NCI-H1436 treated with DMSO at 0.1 percent for 48 hours (cell line): Measurements from ENCODE around the gene WDR35.

Experiments used
- DNase-seq: peaks from one replicate; lab custom pipeline; 2025; lab: John Stamatoyannopoulos, UW

The WDR35 gene

DNA sequence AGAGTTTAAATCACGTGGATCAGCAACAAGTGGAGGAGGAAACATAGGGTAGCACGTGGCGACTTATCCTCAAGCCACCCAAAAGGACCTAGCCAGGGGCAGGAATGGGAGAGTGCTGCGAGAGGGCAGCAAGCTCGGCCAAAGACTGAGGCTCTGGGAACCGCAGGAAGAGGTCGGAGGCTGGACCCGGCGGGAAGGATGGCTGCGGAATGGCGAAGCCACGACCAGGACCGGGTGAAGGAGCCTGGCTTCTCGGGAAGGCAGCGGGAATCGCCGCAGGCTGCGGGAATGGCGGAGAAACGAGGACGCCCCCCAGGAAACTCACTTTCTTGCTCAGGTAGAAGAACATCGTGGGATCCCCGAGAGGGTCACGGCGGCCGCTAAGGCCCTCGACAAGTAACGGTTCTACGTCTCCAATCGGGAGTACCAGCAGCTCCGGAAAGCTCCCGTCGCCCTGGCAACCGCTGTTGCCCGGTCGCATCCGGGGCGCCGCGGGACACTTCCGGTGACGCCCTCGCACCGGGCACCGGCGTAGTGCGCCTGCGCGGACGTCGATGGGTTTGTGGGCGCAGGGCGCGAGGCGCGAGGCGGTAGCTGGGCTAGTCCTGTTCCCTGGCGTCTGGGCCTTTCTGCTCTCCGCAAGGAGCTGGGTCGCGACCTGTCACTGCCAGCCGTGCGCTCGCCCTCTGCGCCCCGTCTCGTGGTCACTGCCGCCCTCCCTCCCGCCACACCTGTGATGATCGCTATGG, at the start of gene WDR35:
TSS of gene WDR35 (minus strand) at position 439 of the 749 bp plus-strand sequence. CDS start at position 349, 90 bp downstream.
- peak; percentile 35 for DNase-seq

DNA sequence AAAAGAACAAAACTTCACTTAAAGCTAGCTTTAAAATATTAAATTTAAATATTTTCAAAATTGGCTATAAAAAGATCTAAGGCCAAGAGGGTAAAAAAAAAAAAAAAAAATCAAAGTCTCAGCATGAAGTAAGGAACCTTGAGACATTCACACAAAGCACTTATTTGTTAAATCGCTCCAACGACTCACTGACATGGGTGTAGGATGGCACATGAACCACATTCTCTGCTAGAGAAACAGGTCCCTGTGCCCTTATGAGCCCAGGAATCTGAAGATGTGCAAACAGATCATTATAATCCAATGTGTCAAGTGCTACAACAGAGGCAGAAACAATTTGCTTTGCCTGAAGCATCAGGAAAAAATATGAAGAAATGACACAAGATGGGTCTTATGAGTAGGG, 47.8 kb upstream of the WDR35 start:
- DNase-seq = no peak

DNA sequence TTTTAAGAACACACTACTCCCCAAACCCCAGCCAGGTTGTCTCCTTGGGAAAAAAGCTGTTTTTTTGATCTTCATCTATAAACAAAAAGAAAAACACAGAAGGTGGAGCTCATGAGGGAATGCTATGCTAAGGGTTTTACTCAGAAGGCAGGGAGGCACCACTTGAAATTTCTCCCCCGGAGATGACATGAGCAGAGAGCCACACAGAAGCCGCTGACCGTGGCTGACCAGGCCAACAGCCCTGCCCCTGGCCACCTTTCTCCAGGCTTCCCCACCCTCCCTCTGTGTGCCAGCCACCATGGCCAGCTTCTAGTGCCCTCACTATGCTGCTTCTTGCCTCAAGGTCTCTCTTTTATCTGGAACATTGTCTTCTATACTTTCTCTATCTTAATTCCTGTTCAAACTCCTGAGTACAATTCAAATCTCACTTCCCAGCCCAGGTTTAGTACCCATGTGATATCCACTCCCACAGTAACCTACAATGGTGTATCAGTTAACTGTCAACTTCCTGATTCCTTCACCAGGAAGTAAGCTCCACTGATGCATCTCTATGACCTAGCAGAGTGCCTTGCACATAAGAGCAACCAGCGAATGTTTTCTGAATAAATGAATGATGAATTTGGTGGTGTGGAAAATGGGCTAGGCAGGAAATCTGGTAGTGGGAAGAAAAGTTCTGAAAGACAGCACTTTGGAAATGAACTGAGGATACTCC, 46.2 kb upstream of the WDR35 start:
- no peak for DNase-seq

DNA sequence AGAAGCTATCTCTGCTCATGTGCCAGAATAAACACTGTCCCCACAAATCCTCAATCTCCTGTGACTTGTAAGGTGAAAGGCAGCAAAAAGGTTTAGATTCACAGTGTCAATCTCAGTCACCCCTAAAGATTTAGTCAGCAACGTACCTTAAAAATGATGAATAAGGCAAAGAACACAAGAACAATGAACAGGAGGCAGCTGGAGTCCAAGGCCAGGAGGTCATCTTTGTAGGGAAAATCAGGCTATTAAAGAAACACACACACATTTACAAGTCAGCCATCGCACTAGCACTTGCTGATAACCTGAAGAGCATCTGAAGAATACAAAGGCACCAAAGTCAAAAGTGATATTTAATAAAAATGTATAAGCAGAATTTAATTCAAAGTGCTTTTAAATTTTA, 44.9 kb upstream of the WDR35 start:
- DNase-seq = no peak

DNA sequence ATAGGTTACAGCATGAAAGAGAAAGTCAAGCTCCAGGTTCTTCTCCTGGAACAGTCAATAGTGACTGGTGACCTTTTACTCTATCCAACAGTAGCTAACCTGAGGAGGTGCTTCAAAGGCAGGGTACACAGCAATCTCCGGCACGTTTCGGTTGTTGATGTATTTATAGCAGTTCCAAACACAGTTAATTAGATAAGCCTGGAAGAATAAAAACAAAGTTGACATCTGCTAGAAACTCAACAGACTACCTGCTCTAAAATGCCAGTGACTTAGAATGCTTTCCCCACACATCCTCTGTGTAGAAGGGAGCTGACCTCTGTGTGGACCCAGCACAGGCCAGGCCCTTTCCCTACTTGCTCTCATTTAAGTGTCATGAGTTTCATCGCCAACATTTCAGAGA, 44.3 kb upstream of the WDR35 start:
- no peak for DNase-seq

DNA sequence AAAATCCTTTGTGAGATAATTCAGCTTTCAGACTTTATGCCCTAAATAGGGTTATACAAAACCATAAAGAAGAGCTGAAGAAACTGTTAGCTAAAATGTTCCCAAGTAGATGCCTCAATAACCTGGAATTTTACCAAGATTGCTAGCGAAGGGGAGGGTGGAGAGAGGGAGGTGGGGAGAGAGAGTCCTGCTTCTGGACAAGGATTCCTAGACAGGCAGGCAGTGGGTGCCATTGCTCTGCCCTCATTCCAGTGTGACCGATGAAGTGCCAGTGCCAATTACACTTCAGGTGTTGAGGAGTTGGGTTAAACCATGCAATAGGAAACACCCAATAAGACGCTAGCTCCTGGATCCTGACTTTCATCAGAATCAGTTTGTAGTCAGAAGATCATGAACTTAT, 43.4 kb upstream of the WDR35 start:
- DNase-seq = no peak

DNA sequence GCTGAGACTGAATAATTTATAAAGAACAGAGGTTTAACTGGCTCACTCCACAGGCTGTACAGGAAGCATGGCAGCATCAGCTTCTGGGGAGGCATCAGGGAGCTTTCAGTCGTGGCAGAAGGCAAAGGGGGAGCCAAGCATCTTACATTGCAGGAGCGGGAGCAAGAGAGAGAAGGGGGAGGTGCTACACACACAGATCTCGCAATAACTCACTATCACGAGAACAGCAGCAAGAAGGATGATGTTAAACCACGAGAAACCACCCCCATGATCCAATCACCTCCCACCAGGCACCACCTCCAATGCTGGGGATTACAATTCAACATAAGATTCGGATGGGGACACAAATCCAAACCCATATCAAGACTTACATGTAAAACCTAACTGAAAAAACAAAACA, 40.3 kb upstream of the WDR35 start:
- DNase-seq = no peak

DNA sequence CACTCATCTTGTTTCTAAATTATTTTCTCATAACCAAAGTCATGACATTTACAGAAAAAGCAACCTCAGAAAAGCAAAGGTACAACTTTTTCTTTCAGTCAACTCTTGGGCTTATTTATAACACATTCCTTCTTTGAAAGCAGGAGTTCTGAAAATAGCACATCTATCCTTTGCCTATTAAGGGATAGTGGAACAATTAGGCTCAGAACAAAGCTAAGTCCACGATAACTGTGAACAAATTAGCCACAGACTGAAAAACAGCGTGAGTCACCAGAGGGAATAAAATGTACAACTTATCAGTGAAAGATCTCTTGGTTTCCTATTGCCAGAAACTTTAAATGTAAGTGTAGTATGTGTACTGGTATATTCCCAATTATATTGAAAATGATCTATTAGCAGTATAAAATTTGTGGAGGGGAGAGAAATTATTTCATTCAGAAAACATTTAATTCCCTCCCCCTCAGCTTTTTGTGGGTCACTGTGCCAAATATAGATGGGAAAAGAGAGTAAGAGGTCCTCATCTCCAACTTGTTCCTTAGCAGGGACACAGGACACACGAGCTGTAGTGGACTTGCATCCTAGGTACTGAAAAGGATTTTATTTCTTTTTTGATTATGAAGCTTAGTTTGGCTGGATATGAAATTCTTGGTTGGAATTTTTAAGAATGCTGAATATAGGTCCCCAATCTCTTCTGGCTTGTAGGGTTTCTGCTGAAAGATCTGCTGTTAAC, 38.0 kb upstream of the WDR35 start:
- no peak for DNase-seq

DNA sequence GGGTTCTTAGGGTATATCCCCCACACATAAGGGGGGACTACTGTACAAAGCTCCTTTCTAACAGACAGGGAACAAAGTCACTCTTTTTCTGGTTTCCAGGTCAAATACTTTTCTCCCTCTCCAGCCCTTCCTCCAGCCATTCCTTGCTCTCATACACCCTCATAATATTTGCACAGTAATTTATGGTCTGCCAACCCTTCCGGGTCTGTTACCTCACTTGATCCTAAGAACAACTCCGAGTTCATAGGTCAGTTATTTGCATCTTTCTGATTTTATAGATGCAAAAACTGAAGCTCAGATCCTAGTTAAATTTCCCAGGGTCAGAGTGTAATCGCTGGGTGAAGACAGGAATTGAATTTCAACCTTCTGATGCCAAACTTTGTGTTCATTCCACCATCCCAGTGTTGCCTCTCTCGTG, 37.4 kb upstream of the WDR35 start:
- DNase-seq = no peak

DNA sequence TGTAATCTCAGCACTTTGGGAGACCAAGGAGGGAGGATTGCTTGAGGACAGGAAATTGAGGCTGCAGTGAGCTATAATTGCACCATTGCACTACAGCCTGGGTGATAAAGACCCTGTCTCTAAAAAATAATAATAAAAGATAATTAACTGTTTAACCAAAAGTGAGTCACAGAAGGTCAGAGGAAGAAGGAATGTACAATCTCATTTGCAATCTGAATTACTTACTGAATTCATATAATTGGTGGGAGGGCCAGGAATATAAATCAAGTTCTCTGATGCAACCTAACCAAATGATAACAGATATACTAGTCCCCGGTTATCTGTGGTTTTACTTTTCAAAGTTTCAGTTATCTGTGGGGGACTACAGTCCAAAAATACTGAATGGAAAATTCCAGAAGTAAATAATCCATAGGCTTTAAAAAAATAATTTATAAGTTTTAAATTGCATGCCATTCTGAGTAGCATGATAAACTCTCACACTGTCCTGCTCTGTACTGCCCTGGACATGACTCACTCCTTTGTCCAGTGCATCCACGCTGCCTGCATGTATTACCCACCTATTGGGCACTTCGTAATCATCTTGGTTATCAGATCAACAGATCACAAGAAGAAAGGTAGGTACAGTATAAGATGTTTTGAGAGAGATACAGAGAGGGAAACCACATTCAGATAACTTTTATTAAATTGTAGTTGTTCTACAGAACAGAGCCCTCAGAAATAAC, 35.3 kb upstream of the WDR35 start:
- no peak for DNase-seq

DNA sequence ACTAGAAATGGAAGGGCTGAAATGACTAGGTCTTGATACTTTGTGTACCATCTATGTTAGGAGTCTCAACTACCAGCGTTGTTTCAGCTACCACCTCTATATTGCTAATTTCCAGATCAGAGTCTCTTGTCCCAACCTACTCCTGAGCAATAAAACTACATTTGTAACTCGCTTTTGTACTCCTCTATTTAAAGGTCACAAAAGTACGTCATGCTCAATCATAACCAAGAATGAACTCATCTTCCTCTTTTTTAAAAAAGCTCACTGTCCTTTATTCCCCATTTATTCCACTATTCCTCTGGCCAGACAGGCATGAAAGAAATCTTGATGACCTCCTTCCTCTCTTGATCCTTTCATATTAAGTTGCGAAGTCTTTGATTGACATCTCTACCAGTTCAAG, 33.8 kb upstream of the WDR35 start:
- DNase-seq = no peak

DNA sequence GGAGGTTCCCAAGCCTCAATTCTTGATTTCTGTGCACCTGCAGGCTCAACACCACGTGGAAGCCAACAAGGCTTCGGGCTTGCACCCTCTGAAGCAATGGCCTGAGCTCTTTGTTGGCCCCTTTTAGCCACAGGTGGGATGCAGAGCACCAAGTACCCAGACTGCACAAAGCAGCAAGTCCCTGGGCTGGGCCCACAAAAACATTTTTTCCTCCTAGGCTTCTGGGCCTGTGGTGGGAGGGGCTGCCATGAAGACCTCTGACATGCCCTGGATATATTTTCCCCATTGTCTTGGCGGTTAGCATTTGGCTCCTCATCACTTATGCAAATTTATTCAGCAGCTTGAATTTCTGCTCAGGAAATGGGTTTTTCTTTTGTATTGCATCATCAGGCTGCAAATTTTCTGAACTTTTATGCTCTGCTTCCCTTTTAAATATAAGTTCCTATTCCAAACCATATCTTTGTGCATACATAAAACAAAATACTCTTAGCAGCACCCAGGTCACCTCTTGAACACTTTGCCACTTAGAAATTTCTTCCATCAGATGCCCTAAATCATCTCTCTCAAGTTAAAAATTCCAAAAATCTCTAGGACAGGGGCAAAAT, 31.6 kb upstream of the WDR35 start:
- DNase-seq = no peak

DNA sequence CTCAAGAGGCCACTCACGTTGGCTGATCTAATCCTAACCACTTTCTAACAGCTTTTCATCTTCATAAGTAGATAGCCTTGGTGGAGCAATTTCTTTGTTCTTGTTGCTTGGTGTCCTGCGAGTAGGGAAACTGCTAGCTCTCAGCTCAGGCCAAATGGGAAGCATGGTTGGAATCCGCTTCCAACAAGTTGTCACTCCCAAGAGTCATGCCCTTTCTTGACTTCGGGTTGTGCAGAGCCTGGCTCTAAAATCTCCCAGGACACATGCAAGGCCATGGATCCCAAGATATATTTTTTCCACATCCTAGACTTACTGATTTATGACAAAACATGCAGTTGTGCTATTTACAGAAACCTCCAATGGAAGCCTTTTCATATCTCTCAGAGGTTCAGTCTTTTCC, 29.8 kb upstream of the WDR35 start:
- DNase-seq = no peak

DNA sequence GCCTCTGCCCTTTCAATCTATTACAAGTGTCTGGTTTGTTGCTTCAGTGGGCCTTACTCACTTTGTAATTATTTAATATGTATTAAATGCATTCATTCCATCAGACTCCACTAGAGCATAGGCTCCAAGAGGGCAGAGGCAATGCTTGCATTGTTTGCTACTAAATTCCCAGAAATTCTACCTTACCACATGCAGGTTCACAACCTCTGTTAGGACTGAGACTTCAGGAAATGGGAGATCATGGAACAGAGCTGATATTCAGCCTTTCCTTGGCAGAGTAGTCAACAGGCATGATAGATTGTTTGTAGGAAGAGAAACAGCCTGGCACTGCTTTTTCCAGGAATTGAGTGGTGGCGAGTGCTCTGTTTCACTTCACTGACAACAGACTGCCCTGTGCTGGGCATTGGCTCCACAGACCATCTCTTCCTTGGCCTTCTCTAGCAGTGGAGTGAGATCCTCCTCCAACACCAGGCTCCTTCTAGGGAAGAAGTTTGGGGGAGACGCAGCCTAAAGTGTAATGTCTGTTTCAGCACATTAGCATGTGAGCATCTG, 28.8 kb upstream of the WDR35 start:
- DNase-seq = no peak

DNA sequence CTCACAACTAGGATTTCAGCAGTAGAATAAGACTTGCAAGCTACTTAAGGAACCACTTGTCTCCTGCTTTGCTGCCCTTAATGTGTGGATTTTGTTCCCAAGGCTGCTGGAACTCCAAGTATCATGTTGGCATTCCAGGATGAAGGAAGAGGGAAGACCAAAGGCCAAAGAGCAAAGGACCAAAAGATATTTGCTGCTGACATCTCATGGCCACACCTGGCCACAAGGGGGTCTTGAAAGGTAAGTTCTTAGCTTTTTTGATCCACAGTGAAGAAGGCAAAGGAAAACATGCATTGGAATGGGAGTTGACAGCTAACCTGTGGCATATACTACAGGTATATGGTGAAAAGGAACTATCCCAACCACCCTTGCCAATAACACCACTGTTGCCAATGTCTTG, 26.4 kb upstream of the WDR35 start:
- DNase-seq = no peak

DNA sequence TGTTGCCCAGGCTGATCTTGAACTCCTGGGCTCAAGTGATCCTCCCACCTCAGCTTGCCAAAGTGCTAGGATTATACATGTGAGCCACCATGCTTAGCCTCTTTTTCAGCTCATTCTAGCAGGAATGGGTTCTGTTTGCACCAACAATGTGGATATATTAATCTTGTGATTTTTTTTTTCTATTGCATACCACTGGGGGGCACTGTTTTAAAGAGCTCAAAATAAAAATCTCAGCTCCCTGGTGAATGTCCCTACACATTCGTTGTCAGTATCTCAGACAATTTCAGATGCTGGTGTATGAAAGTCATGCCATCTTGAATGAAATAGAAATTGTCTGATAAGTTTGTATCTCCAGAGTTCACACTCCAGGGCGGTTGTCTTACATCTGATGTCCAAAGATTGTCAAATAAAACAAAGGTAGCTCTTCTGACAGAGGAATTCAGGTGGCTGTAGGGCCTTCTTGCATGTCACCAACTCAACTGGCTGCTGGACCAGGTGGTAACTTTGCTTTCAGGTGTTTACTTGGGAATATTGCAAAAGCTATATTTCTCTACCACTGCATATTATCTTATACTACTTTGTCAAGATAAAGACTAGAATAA, 25.7 kb upstream of the WDR35 start:
- DNase-seq = peak; percentile 3

DNA sequence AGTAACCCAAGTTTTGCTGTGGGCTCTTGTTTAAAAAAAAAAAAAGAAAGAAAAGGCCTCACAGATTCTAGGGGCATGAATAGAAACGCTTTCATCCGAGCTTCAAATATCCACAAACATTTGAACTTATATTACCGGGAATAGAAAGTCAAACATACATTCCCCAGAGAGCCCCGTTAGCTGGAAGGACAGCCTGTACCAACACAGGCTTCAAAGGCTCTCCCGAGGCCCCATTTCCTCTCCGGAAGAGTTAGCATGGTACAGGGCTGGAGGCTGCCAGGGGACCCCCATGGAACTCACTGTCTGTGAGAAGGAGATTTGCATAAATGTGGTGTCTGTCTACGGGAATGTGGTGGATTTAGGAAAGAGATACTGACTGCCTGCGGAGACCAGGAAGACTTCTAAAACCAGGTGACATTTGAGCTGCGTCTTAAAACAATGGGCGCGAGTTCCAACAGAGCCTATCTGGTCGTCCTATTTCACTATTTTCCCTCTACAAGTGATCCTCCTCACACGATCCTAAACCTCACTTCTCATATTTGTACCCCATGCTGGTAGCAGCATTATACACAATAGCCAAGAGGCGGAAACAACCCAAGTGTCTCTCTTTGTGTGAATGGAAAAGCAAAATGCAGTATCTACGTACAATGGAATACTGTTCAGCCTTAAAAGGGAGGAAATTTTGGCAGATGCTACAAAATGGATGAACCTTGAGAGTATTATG, 23.4 kb upstream of the WDR35 start:
- no peak for DNase-seq

DNA sequence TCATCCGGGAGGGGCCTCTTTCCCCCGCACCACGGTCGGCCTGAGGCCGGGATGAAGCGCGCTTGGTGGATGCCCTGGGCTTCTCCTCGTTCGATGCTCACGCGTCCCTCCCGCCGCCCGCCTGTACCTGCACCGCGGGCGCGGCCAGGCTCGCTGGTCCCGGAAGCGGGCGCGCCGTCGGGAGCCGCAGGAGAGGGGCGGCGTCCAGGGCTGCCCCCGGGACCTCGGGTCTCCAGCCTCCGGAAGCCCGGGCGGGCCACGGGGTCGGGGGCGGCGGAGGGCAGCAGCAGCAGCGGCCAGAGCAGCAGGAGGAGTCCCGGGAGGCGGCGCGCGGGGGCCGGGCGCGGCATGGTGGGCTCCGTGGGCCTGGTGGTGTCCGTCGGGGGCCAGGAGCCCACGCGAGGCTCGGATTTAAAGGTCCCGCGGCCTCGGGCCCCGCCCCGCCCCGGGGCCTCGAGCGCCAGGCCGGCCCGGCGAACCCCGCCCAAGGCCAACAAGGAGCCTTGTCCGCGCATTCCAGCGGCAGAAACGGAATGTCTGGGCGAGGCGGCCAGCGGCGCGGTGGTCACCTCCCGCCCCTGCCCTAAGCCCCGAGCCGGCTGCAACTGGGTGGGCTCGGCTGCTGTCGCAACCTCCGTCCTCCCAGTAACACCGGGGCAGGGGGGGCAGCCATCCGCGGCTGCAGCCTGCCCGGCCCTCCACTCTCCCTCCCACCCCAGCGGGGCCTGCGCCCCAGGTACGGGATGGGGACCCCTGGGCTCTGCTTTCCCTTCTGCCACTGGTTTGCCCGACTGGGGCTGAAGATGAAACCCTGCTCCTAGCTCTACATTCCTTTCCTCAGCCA, 22.6 kb upstream of the WDR35 start, which contains the start of gene MATN3:
TSS of gene MATN3 (minus strand) at position 387 of the 844 bp plus-strand sequence. CDS start at position 350, 37 bp downstream.
- DNase-seq = no peak

DNA sequence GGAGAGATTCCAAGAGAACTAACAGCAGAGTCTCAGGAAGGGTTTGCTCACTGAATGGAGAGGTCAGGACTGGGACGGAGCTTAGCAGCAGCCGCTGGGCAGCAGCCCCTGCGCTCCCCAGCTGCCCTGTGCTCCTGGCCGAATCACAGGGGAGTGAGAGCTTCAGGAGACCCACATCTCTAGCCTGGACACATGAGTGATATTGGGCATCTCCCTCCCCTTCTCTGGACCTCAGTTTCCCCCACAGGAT, 22.1 kb upstream of the WDR35 start:
- DNase-seq = no peak
